Stimulated activated CD8-positive, alpha-beta memory T cell treated with anti-CD3 and anti-CD28 coated beads, Interleukin-12 subunit alpha, Interleukin-12 subunit beta, amount 100 ng/mL, for 1 hour (primary cell): ENCODE measurements around the gene CACNB2.
A peak's percentile ranks its signal among the peaks of the same experiment; 100 is the strongest.

Experiments
- DNase-seq: peaks from one replicate; pipeline ENCODE4 v3.0.0-alpha.2; 2020; ENCODE audit warnings: low read depth

The CACNB2 gene

DNA sequence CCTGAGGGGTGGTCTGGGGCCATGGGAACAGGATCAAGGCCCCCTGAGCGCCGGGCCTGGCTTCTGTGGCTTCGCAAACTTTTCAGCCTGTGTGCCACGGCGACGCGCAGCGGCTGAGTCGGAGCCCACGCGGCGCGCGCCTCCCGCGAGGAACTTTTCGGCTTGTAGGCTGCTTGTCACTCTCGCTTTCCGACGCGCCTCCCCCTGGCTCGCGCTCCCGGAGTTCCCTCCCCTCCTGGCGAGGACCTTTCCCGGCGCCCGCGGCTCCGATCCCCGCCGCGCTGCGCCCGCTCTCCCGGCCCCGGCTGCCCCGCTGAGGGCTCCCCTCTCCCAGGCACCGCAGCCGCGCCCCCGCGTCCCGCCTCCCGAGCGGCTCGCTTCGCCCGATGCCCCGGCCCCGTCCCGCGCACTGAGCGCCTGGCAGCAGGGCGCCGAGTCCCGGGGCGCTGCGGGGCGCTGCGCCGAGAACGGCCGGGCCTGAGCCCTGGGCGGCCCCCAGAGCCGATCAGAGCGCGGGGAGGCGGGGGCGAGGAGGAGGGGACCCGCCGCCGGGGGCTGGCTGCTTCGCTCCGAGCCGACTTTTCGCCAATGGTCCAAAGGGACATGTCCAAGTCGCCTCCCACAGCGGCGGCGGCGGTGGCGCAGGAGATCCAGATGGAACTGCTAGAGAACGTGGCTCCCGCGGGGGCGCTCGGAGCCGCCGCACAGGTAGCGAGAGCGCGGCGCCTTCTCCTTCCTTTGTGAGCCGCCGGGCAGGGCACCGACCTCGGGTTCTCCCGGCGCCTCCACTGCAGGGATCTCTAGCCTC is at the start of gene CACNB2:
CACNB2 (plus strand) TSS at position 276 of the 808 bp plus-strand sequence.
- DNase-seq = no peak

DNA sequence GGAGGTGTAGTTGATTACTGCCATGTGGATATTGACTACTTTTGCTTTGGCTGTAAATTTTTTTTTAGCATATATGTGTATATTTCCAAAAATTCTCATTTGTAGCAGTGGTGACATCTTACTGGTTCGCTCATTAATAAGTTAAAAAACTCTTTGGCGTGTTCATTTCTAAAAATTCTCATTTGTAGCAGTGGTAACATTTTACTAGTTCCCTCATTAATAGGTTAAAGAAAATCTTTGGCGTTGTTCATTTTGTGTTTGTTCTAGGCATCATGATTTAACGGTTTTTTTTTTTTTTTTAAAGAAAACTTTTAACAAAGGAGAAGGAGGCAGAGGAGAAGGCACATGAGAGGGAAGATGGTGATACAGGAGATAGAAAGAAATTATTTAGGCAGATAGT is 45.9 kb upstream of the CACNB2 start:
- DNase-seq = no peak

DNA sequence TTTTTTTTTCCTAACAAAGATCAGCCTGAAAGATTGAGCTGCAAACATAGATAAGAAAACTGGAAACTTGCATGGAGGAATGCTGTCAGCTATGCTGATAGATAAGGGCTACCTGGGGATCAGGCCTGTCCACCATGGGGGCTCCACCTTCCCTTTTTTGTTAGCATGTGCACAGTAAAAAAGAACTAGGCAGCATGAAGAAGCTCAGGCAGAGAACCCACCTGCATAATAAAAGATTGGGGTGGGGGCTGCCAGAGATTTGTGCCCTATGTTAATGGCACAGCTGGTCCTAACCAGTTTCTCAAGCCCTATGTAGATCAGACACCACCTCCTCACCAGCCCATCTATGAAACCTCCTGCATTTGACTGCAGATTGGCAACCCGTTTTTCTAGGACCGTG is 45.4 kb upstream of the CACNB2 start:
- DNase-seq = no peak

DNA sequence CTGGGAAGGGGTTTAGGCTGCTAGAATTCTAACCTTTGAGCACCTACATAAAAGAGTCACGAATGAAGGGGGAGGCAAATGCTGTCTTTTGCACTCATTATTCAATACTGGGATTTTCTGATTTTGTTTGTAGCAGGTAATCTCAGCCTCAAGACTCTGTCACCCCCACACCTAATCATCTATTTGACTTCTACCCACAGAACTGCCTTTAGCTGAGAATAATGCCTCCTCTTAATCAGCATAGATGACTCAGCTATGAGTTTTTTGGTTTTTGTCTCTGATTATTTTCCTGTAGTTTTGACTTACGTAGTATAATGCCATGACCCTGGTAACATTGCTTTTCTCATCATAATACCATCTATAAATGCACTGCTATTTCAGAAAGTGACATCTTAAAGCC is 42.7 kb upstream of the CACNB2 start:
- DNase-seq = no peak

DNA sequence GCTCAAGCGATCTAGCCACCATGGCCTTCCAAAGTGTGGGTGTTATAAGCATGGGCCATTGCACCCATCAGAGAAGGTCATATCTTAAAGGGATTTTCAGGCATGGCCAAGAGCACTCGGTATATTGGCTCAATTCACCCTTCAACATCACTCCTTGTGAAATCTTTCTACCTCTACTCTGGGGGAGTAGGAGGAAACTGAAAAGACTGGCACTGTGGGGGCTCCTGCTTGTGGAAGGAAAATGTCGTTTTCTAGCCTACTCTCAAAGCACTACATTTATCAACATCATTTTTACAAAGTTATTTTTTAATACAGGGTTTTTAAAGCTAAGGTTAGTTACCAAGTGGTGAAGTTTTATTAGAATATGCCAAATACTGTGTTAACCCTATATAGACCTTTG is 42.0 kb upstream of the CACNB2 start:
- DNase-seq = no peak

DNA sequence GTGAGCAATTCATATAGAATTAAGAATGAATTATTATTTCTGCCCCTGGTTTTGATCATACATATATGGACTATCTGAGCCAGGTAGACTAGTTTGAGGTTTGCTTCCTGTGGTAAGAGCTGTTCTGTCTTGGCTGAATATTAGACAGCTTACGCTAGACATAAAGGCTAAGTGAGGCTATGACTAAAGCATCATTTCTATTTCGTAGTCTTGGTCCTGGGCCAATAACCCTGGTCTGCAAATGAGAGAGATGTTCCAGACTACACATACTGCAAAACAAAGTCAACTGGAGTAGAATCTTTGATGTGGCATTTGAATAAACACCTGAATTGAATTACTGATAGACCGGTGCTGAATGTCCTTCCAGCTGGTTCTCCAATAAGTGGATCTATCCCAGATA is 40.8 kb upstream of the CACNB2 start:
- no peak for DNase-seq

DNA sequence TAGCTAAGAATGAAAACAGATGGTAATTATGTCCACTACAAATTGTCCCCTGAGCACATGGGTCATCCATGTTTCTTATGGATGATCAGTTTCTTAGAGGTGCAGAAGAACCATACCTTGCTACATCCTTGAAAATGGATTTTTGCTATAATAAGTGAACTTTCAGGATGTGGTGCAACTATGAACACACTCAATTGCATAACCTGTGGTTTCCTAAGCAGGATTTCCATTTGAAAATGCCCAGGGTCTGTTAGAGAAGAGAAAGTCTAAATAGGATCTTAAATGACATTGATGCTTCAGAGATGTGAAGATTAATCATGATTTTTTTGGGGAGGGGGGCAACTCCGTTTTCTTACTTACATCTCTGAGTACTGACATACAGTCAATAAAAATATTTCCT is 39.6 kb upstream of the CACNB2 start:
- no peak for DNase-seq

DNA sequence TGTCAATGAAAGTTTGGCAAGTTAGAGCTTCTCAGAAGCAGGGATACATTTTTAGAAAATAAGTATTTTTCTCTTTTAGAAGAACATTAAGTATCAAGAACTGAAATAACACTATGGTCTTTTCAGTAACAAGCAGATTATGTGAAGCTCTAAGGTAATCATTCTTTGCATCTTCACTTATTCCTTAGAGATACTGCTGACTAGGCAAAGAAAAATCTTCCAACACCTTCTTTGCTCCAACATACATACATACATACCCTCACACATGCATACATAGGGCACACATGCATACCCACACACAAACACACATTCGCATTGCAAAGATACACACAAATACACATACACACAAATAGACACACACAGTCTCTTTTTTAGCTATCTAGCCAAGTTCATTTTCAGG is 37.8 kb upstream of the CACNB2 start:
- DNase-seq = no peak

DNA sequence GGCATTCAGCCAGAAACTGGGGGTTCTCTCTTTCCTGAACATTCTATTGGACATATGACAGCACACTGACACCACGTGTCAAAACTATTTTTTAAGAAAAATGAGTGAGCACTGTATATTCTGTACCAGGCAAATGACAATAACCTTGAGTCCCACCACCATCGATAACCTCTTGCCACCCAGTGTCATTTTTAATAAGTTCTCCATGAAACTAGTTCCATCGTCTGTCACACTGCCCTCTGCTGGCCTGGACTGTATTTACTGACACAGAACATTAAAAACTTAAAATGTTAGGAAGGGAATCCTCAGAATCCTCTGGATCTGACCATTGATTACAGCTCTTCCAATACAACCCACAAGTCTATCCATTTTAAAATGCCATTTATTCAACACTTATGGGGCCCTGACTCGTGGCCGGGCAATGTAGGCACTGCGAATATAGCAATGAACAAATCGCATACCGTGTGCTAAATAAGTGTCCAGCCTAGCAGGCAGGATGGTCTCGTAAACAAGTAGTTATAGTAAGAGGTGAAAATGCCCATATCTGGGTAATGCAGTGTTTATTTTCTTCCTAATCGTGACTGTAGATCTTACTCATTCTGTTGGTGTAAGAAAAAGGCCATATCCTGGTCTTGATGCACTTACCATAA is 35.9 kb upstream of the CACNB2 start:
- peak; percentile 4 for DNase-seq

DNA sequence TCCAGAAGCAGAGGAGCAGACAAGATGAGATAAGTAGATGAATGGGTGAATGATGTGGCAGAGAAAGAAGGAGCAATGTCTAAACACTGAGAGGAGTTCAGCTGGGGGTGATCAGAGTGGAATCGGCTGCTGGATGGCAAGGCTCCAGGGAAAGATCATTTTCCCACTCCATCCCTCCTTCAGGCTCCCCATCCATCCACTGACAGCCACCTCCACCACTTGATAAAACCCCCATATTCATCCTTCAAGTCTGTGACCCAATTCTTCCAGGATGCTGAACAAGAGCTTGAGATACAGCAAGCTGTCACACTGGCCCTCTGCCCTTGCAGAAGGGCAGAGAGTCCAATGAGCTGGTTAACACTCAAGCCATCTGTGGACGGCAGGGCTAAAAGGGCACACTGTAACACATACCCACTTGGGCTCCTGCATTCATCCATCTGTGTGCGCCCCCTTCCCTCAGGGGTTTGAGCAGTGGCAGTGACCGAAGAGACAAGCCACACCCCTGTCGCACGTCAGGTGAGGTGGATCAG is 30.8 kb upstream of the CACNB2 start:
- DNase-seq = no peak

DNA sequence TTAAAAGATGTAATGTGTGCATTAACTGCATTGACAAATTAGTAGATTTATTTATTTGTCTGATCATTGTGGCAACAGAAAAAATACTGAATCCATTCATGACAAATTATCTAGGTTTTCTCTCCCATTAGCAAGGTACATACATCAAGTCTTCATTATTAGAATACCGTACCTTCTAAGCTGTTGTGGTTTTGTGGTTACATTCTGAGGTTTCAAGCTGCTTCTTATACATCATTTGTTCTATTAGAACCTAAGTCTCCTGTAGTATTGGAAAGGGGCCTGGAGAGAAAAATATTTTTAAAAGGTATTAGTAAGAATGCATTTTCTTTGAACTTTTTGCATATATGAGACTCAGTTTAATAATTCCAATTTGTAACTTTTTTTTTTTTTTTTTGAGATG is 26.3 kb upstream of the CACNB2 start:
- no peak for DNase-seq

DNA sequence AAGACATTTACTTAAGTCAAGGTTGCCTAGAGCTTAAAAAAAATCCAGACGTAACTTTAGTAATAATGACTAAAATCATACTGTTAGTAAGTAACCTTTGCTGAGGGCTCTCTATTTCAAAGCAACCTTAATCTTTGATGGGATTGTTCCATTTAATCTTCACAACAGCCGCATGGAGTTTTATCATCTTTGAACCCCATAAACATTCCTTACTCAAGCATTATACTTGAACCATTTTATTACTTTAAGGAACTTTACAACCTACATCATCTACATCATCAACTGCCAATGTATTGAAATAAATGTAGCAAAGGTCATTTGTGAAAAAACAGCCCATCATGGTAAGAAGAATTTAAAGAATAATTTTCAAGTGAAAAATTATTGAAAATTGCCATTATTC is 22.9 kb upstream of the CACNB2 start:
- no peak for DNase-seq

DNA sequence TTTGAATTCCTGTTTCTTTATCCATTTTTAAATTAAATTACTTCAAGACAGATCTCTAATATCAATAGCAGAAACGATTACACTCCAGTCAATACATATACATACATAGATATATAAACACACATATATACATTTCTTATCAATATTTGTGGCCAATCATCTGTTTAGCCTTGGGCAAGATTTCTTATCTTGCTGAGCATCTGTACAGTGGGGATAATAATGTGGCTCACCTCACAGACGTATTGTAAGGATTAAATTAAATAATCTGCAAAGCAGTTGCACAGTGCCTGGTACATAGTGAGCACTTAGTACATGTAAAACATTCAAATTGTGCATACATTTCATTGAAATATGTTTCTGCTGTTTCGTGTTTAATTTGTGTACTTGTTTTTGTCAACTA is 17.5 kb upstream of the CACNB2 start:
- no peak for DNase-seq

DNA sequence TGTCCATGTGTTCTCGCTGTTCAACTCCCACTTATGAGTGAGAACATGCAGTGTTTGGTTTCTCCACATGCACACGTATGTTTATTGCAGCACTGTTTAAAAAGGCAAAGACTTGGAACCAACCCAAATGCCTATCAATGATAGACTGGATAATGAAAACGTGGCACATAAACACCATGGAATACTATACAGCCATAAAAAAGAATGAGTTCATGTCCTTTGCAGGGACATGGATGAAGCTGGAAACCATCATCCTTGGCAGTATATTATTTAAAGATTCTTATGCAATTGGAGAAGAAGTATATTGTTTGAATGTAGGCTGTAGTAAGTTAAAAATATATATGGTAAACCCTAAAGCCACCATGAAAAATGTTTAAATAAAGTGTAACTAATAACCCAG is 7.2 kb upstream of the CACNB2 start:
- DNase-seq = no peak

DNA sequence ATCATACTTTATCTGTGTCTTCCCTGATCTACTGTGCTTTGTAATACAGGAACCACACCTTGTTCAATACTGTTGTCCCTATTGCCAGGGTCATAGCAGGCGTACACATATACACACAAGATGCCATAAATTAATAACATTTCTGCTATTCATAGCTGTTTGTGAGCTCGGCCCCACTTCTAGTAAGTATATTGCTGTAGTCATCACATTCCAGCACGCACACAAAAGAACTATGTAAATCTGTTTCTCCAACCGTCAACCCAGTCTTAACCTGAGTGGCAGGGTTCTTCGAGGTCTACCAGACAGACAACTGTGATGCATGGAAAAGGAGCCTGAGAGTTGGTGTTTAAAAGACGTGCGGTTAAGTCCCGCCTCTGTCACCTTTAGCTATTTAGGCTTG is 5.7 kb upstream of the CACNB2 start:
- DNase-seq = no peak

DNA sequence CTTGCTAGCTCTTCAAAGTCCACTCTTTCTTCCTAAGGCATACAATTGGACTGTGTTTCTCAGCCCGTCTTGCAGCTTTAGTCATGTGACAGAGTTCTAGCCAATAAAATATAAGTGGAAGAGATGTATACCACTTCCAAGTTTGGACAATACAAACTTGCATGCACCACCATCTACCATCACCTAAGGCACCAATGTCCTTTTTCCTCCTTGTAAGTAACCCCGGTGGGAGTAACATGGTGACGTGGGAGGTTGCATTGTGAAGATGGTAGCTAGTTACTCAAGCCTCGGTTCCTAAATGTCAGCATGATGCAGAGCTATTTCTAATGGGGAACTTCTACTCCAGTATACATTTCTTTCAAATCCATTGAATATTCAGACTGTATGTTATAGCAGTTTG is 5.3 kb upstream of the CACNB2 start:
- no peak for DNase-seq

DNA sequence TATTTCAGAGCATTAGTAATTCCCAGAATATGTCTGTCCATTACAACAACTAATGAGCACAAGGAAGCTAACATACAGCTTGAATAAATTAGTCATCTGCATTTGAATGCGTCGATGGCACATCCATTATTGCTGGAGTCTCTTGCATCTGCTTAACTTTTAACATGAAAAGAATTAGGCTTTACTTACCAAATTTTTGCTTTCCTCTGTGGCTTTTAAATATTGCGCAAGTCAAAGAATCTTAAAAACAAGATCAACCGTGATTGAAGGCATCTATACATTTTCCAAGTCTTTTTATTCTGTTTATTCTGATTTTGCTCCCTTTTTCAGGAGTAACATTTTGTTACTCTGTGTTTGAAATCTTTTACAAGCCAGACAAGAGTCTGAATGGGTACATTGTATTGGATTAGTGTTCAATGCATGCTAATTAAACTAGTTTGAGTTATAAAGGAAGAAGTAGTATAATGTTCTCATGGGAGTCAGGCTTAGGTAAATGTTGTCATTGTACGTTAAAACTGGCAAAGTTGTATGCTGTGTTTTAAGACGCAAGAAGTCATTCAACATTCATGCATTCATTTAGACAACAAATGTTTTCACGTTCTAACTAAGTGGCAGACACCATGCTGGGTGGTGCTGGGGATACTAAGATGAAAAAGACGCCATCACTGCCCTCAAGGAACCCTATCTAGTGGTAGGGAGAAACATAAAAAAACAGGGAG is 4.0 kb upstream of the CACNB2 start:
- no peak for DNase-seq

DNA sequence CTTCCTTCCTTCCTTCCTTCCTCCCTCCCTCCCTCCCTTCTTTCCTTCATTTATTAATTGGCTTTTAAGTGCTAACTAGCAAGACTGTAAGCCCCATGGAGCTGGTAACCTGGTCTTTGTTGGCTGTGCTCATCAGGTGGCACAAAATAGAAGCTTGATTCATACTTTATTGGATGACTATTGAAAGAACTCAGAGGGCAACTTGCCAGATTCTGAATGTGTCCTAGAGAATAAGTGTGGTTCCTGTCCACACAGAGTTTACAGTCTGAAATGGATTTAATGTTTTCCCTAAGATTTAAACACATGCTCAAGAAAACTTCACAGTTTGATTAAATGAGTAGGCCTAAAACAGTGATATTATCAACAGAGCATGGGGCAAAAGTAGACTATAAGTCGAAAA is 3.1 kb upstream of the CACNB2 start:
- DNase-seq = no peak

DNA sequence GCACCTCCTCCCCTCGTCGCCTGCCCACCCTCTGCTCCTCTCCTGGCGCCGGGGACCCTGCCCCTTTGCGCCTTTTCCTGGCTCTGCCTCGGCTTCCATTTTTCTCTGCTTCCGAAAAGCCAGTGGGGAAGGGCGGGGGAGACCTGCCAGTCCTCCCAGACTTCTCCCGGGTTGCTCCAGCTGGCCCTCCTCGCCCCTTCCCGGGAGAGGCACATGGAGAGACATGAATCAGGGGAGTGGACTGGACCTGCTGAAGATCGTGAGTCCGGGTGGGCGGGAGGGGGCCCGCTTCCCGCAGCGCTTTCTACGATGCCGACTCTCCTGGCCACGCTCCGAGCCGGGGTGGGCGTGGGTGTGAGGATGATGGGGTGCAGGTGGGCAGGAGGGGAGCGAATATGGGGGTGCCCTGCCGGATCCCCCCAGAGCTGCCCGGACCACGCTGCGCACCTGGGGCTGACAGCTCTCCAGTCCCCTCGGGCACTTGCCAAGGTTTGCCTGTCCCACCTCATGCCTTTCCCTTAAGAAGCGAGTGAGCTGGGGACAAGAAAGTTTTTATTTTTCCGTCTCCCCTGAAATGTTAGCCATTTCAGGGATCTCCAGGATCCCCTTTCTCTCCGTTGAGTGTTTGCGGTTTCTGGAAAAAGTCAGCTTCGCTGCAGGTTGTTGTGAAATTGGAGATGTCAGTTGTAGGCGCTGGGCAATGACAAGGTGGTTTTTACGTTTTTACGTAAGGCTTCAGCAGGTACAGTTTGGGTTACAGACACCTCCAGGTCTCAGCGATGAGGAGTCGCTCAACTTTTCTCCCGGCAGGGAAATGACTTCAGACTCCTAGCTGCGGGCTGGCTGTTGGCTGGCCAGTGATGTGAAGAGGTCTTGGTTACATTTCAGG is 977 bp downstream of the CACNB2 start:
- DNase-seq = no peak

DNA sequence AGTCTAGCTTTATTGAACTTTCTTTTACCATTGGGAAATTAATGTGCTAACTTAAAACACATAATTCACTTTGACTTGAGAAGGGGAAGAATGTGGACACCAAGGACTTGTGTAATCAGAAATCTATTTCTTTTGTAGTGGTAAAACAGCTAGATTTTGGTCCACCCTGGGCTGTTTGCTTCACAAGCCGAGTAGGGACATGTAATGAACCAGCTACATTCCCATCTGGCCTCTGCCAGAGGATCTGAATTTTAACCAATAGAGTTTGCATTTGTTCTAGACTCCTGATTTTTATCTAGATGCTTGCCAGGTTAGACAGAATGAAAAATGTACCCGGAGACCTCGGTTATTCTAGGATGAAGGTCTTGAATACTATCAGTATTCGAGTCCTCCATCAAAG is 1.9 kb downstream of the CACNB2 start:
- no peak for DNase-seq

DNA sequence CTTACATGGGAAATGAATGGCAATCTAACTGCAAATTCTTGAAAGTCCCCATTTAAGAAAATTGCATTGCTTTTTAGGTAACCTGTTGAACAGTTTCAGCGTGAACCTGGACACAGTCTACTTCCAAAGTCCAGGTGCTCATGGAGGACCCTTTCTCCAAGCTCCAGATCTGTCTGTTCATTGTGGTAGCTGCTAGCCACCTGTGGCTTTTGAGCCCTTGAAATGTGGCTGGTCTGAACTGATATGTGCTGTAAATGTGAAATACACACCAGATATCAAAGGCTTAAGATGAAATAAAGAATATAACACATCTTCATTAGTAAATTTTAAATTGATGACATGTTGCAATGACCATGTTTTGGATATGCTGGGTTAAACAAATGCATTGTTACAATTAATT is 4.2 kb downstream of the CACNB2 start:
- no peak for DNase-seq

DNA sequence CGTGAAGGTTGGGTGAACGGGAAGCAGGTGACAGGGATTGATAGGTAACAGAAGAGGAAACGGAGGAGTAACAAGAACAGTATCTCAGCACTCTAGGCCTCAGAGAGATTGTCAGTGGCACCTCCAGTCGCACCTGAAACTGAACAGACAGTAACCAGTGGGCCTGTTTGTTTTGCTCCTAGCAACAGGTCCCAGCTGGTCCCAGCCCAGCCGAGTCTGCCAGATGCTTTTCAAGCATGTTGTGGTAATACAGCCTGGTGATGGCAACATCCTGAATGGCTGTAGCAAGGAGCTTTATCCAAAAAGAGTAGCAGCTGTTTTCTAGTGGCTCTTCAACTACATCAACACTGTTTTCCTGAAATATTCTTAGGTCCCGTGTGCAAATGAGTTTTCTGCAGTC is 4.7 kb downstream of the CACNB2 start:
- DNase-seq = no peak
